ENCODE data around the gene SLC38A11.
A peak's percentile ranks its signal among the peaks of the same experiment; 100 is the strongest.

Gene SLC38A11

DNA sequence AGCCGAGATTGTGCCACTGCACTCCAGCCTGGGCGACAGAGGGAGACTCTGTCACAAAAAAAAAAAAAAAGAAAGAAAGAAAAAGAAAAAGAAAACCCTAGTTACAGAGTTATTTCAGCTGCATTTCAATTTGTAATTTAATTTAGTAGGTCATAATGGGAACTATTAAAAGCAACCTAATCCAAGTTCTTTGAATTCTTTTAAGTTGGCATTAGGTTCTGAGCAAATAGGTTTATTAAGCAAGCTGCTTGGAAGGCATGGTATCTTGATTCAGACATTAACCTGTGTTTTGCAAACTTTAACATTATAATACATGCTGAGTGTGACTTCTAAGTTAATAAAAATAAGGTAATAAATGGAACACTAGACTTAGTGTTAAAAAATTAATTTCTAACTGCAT is 83.9 kb downstream of the SLC38A11 start:
- Histone ChIP-seq H2AFZ (ENCODE audit: low read length) (no peak overlapping the region), H3K27me3 (ENCODE audit: insufficient read depth, low read length, poor library complexity, severe bottlenecking) (no peaks in the 10 kb centered on the region), H3K9me3 (ENCODE audit: insufficient read depth, low read depth, low read length) (no peaks in the 10 kb centered on the region), H3K36me3 (ENCODE audit: insufficient read depth, low read length) (no peaks in the 10 kb centered on the region), H4K20me1 (ENCODE audit: insufficient read depth, low read length, poor library complexity, severe bottlenecking) (no peaks in the 10 kb centered on the region), H3K79me2 (ENCODE audit: insufficient read depth, low read length) (no peaks in the 10 kb centered on the region), H3K4me1 (ENCODE audit: insufficient read depth, low read length, poor library complexity, severe bottlenecking) (no peaks in the 10 kb centered on the region), H3K4me2 (ENCODE audit: low read depth, low read length, poor library complexity, severe bottlenecking) (no peak overlapping the region), H3K4me3 (ENCODE audit: low read length, poor library complexity, severe bottlenecking) (no peak overlapping the region), H3F3A (ENCODE audit: low read depth) (no peaks in the 10 kb centered on the region), H3K9ac (ENCODE audit: low read depth, low read length, poor library complexity, severe bottlenecking) (no peak overlapping the region), H3K9me2 (replicated peaks; ENCODE audit: low read depth, low read length) (no peaks in the 10 kb centered on the region)
- TF ChIP-seq, protein P1, sequence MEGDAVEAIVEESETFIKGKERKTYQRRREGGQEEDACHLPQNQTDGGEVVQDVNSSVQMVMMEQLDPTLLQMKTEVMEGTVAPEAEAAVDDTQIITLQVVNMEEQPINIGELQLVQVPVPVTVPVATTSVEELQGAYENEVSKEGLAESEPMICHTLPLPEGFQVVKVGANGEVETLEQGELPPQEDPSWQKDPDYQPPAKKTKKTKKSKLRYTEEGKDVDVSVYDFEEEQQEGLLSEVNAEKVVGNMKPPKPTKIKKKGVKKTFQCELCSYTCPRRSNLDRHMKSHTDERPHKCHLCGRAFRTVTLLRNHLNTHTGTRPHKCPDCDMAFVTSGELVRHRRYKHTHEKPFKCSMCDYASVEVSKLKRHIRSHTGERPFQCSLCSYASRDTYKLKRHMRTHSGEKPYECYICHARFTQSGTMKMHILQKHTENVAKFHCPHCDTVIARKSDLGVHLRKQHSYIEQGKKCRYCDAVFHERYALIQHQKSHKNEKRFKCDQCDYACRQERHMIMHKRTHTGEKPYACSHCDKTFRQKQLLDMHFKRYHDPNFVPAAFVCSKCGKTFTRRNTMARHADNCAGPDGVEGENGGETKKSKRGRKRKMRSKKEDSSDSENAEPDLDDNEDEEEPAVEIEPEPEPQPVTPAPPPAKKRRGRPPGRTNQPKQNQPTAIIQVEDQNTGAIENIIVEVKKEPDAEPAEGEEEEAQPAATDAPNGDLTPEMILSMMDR (conservative IDR thresholded peaks at IDR 0.05; ENCODE audit: low read length), result no peak
- TF ChIP-seq EZH2phosphoT487 (IDR thresholded peaks at IDR 0.05; ENCODE audit: borderline replicate concordance), result no peak

DNA sequence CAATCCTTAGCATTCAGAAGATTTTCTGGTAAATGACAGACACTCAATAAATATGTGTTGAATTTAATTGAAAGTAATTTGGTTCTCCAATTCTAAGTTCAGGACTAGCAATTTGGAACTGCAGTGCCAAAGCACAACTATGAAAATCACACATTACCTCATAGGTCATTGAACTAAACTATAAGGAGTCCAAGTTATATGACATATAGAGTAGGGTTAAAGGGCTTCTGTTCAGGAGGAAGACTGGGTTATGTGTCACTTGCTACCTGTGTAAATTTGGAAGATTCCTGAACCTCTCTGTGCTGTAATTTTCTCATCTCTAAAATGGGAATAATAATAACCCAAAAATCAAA is 85.9 kb downstream of the SLC38A11 start:
- Histone ChIP-seq H4K20me1 (ENCODE audit: insufficient read depth, low read length, poor library complexity, severe bottlenecking) (no peaks in the 10 kb centered on the region), H3K79me2 (ENCODE audit: insufficient read depth, low read length) (no peaks in the 10 kb centered on the region), H2AFZ (ENCODE audit: low read length) (peak overlapping the region; percentile 54; the same call in 1 of the 2 replicates), H3K36me3 (ENCODE audit: insufficient read depth, low read length) (no peaks in the 10 kb centered on the region), H3K4me3 (ENCODE audit: low read length, poor library complexity, severe bottlenecking) (no peak overlapping the region), H3K9me2 (replicated peaks; ENCODE audit: low read depth, low read length) (no peaks in the 10 kb centered on the region), H3K4me1 (ENCODE audit: insufficient read depth, low read length, poor library complexity, severe bottlenecking) (no peaks in the 10 kb centered on the region), H3K9me3 (ENCODE audit: insufficient read depth, low read depth, low read length) (no peaks in the 10 kb centered on the region), H3K27me3 (ENCODE audit: insufficient read depth, low read length, poor library complexity, severe bottlenecking) (no peaks in the 10 kb centered on the region), H3K9ac (ENCODE audit: low read depth, low read length, poor library complexity, severe bottlenecking) (no peak overlapping the region), H3F3A (ENCODE audit: low read depth) (no peaks in the 10 kb centered on the region), H3K4me2 (ENCODE audit: low read depth, low read length, poor library complexity, severe bottlenecking) (no peak overlapping the region)
- TF ChIP-seq EZH2phosphoT487 (IDR thresholded peaks at IDR 0.05; ENCODE audit: borderline replicate concordance), result no peak
- TF ChIP-seq, protein P1 (conservative IDR thresholded peaks at IDR 0.05; ENCODE audit: low read length), result no peak

DNA sequence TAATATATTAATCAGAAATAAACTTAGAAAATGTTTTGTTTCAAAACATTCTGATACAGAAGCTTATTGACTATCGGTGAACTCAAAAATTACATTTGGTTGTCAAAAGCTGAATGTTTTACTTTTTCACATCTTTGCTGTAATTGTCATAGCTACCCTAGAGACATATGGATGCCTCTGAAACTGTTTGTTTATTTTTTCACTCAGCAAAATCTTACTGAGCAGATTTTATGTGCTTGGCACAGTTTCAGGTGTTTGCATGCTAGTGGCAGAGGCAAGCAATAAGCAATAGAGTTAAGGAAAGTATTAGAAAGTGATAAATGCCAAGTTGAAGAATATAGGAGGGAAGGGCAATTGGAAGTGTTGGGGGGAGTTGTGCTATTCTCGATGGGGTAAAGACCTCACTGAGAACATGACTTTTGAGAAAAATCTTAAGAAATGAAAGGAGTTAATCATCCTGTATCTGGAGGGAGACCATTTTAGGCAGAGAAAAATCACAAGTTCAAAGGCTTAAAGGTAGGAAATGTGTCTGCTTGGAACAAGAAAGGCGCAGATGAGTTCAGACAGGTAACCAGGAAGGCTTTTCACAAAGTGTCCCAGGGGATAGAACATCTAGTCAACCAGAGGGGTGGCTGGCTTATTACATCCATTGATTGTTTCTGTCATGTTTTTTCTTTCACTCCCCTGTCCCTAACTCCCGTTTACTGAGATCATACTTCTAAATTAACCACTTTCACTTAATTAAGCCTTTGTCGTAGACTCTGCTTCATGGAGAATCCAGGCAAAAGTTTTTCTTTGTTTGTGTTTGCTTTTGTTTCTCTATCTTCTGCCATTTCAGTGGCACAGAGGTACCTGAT is 86.5 kb downstream of the SLC38A11 start:
- TF ChIP-seq, protein P1 (conservative IDR thresholded peaks at IDR 0.05; ENCODE audit: low read length), result no peak
- TF ChIP-seq EZH2phosphoT487 (IDR thresholded peaks at IDR 0.05; ENCODE audit: borderline replicate concordance), result no peak
- Histone ChIP-seq H3K4me2 (ENCODE audit: low read depth, low read length, poor library complexity, severe bottlenecking) (no peak overlapping the region), H3K36me3 (ENCODE audit: insufficient read depth, low read length) (no peaks in the 10 kb centered on the region), H3K9me2 (replicated peaks; ENCODE audit: low read depth, low read length) (no peaks in the 10 kb centered on the region), H3K9me3 (ENCODE audit: insufficient read depth, low read depth, low read length) (no peaks in the 10 kb centered on the region), H4K20me1 (ENCODE audit: insufficient read depth, low read length, poor library complexity, severe bottlenecking) (no peaks in the 10 kb centered on the region), H3K4me1 (ENCODE audit: insufficient read depth, low read length, poor library complexity, severe bottlenecking) (no peaks in the 10 kb centered on the region), H3K79me2 (ENCODE audit: insufficient read depth, low read length) (no peaks in the 10 kb centered on the region), H3F3A (ENCODE audit: low read depth) (no peaks in the 10 kb centered on the region), H3K27me3 (ENCODE audit: insufficient read depth, low read length, poor library complexity, severe bottlenecking) (no peaks in the 10 kb centered on the region), H2AFZ (ENCODE audit: low read length) (peak overlapping the region; percentile 54), H3K9ac (ENCODE audit: low read depth, low read length, poor library complexity, severe bottlenecking) (no peak overlapping the region), H3K4me3 (ENCODE audit: low read length, poor library complexity, severe bottlenecking) (no peak overlapping the region)

All from Loucy (cell line).